Kidney (tissue), 14 donors: Measurements from ENCODE around the gene MCAM. TPM values are rescaled to one million over a fixed set of nuclear protein-coding genes. Genes with fewer than 3 reads are reported as not detected.
A peak's percentile ranks its signal among the peaks of the same experiment; 100 is the strongest.

Experiments
- DNase-seq, 5 donors: peaks; one replicate each; pipeline ENCODE4 v3.0.0-alpha.2; 2013 to 2020
- FAIRE-seq: peaks from 2 replicates; lab custom pipeline; 2012; peaks lifted over from hg19 to GRCh38; lab: Jason Lieb, UNC
- H3K27ac ChIP-seq, 2 donors: one replicate each; pipeline ENCODE4 v1.7.0; 2013; ENCODE audit warnings: low read depth in 2 of 2, low read length in 2 of 2, inconsistent platforms in 1 of 2
- H3K27me3 ChIP-seq: one replicate; pipeline ENCODE4 v1.7.1; 2013; ENCODE audit warnings: low read length, inconsistent platforms; ENCODE audit not compliant: control insufficient read depth, insufficient read depth
- H3K36me3 ChIP-seq, 3 donors: one replicate each; pipeline versions ENCODE4 v1.7.0 to v1.7.1; 2013; ENCODE audit warnings: low read length in 3 of 3, control low read depth in 1 of 3, inconsistent platforms in 1 of 3; ENCODE audit not compliant: insufficient read depth in 3 of 3, control insufficient read depth in 2 of 3
- H3K4me1 ChIP-seq, 3 donors: one replicate each; pipeline versions ENCODE4 v1.7.0 to v1.7.1; 2013; ENCODE audit warnings: low read length in 3 of 3, inconsistent platforms in 1 of 3, low read depth in 1 of 3; ENCODE audit not compliant: control insufficient read depth in 2 of 3, insufficient read depth in 2 of 3
- H3K4me3 ChIP-seq, 3 donors: one replicate each; pipeline versions ENCODE4 v1.7.0 to v1.8.1; 2013; ENCODE audit warnings: low read length in 3 of 3, control low read depth in 1 of 3, inconsistent platforms in 1 of 3
- H3K9ac ChIP-seq, 3 donors: one replicate each; pipeline versions ENCODE4 v1.7.0 to v1.7.1; 2013; ENCODE audit warnings: low read length in 3 of 3, control low read depth in 1 of 3, inconsistent platforms in 1 of 3
- H3K9me3 ChIP-seq, 3 donors: one replicate each; pipeline versions ENCODE4 v1.7.0 to v1.7.1; 2013; ENCODE audit warnings: low read length in 3 of 3, control low read depth in 1 of 3, inconsistent platforms in 1 of 3; ENCODE audit not compliant: control insufficient read depth in 2 of 3, insufficient read depth in 1 of 3
- intact Hi-C: fragments of 100-400 bp; cut with DNase I; formaldehyde crosslinking; loops from one replicate; pipeline ENCODE4 v1.11.1; 2022
- polyA plus RNA-seq: library from polyadenylated mRNA; stranded (reverse); fragments of 350-450 nt; fragmentation: Illumina TruSeq; extraction: RNeasy Lipid Tissue Mini Kit (QIAGEN cat#74804); gene quantifications from one replicate; pipeline ENCODE4 v1.2.3, GENCODE V29; 2014; ENCODE audit warnings: low read depth, low replicate concordance; ENCODE audit not compliant: insufficient read depth
- total RNA-seq: library from RNA; stranded (reverse); fragmentation: NEBNext Ultra II Directional; extraction: Animal tissue kit (Norgen Biotek cat#: 25700); gene quantifications from one replicate; pipeline ENCODE4 v1.2.1, GENCODE V29; 2021
- TF ChIP-seq, protein P1 (sequence below): IDR thresholded peaks from 3 replicates; pipeline ENCODE4 v1.5.1; 2012; ENCODE audit warnings: mild to moderate bottlenecking, moderate library complexity, borderline replicate concordance; ENCODE audit not compliant: insufficient read depth; ENCODE audit errors: extremely low read depth
- donor health status: control.
- donor health status: control.
- donor health status: control.
- donor health status: control.
- donor health status: control.
- donor health status: DM: yes; HTN: yes; CAD: no.
- donor health status: Normal renal cell carcinoma (clear cell type).

Gene MCAM
- total and polyA plus RNA-seq, 2 donors from 2014 or later, result 42.1 to 137 TPM

DNA sequence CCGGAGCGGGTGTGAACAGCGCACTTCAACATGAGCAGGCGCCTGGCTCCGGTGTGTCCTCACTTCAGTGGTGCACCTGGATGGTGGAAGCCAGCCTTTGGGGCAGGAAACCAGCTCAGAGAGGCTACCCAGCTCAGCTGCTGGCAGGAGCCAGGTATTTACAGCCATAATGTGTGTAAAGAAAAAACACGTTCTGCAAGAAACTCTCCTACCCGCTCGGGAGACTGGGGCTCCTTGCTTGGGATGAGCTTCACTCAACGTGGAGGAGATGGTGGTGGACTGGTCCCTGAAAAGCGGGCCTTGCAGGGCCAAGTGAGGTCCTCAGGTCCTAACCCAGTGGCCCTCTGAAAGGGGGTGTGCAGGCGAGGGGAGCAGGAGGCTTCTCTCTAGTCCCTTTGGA is 7.5 kb downstream of the MCAM start:
- no peak overlapping the region for H3K27ac ChIP-seq
- no peaks in the 10 kb centered on the region for H3K36me3 ChIP-seq
- H3K4me3 ChIP-seq, result no peak overlapping the region
- DNase-seq (no peak), FAIRE-seq (no peak)
- no peak overlapping the region for H3K9ac ChIP-seq
- TF ChIP-seq, protein P1, sequence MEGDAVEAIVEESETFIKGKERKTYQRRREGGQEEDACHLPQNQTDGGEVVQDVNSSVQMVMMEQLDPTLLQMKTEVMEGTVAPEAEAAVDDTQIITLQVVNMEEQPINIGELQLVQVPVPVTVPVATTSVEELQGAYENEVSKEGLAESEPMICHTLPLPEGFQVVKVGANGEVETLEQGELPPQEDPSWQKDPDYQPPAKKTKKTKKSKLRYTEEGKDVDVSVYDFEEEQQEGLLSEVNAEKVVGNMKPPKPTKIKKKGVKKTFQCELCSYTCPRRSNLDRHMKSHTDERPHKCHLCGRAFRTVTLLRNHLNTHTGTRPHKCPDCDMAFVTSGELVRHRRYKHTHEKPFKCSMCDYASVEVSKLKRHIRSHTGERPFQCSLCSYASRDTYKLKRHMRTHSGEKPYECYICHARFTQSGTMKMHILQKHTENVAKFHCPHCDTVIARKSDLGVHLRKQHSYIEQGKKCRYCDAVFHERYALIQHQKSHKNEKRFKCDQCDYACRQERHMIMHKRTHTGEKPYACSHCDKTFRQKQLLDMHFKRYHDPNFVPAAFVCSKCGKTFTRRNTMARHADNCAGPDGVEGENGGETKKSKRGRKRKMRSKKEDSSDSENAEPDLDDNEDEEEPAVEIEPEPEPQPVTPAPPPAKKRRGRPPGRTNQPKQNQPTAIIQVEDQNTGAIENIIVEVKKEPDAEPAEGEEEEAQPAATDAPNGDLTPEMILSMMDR, result no peak
- no peaks in the 10 kb centered on the region for H3K4me1 ChIP-seq
- intact Hi-C loops, result no loop called here
- no peaks in the 10 kb centered on the region for H3K9me3 ChIP-seq
- no peaks in the 10 kb centered on the region for H3K27me3 ChIP-seq

DNA sequence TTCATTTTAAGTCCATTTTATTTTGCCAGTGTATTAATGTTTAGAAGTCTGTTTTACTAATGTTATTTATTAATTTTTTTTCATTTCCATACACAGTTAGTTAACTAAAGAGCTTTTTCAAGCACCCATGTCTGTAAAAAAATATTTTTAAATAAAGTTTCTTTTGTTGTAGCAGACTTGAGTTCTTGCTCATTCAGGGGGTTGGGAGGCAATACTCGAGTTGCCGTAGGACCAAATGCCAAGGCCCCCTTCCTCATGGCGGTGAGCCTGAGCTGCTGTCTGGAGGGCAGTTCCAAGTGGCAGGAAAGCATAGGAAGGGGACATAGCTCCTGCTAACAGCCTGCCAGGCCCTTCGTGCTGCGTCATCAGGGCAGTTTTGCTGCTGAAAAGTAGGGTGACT is 9.0 kb downstream of the MCAM start:
- no peaks in the 10 kb centered on the region for H3K9me3 ChIP-seq
- DNase-seq (no peak), FAIRE-seq (no peak)
- no peak overlapping the region for H3K27ac ChIP-seq
- H3K36me3 ChIP-seq, result peaks cover 0 to 4% (median 3%) of the 10 kb centered on the region in 3 donors
- H3K4me1 ChIP-seq, result no peaks in the 10 kb centered on the region
- H3K4me3 ChIP-seq, result no peak overlapping the region
- no peaks in the 10 kb centered on the region for H3K27me3 ChIP-seq
- TF ChIP-seq, protein P1, result no peak
- no peak overlapping the region for H3K9ac ChIP-seq
- intact Hi-C loops, result no loop called here

DNA sequence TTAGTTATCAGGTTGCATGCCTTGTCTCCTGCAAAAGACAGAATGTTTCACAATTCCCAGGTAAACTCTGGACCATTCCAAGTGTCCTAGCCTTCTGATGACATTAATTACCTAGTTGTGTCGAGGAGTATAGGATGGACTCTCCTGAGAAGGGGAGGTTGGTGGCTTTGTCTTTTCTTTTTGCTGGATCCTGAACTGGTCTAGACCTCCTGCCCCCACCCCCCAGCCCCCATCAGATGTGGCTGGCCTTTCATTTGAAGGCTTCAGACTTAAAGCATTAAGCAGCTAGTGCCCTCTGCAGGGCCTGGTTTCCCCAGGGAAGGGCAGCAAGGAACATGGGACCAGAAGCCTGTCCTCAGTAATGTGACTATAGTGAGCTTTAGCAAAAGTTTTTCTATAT is 9.7 kb downstream of the MCAM start:
- H3K4me3 ChIP-seq, result no peak overlapping the region
- TF ChIP-seq, protein P1, result no peak
- H3K27ac ChIP-seq, result no peak overlapping the region
- DNase-seq (peak in 1 of 5 donors; percentile 24), FAIRE-seq (no peak)
- H3K9ac ChIP-seq, result no peak overlapping the region
- intact Hi-C loops, result no loop called here
- H3K36me3 ChIP-seq, result peaks cover 0 to 4% (median 3%) of the 10 kb centered on the region in 3 donors
- no peaks in the 10 kb centered on the region for H3K27me3 ChIP-seq
- no peaks in the 10 kb centered on the region for H3K9me3 ChIP-seq
- no peaks in the 10 kb centered on the region for H3K4me1 ChIP-seq

DNA sequence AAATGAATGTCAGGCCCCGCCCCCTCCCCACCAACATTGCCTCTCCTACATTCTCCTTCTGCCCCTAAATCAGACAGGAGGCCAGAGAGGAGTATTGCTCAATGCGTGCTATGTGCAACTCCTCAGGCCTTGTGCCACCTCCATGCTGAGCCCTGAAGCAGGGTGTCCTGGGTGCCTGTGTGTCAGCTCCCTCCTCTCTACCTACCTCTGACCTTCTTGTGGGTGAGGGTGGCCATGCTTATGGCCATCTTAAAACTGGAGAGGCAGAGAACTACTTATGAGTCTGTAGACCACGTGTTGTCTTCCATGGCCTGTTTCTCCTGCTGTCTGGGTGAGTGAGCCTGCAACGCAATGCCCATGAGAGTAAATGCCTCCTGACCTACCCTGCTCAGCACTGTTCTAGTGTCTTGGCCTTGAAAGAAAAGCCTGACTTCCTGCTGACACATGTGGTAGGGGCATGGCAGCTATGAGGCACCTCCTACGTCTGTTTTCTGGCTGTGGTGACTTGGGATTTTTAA is 10.5 kb downstream of the MCAM start:
- TF ChIP-seq, protein P1, result no peak
- Histone ChIP-seq H3K9ac (no peak overlapping the region), H3K27ac (no peak overlapping the region), H3K36me3 (peaks cover 1 to 5% (median 4%) of the 10 kb centered on the region in 3 donors), H3K4me3 (no peak overlapping the region), H3K27me3 (no peaks in the 10 kb centered on the region), H3K9me3 (no peaks in the 10 kb centered on the region), H3K4me1 (no peaks in the 10 kb centered on the region)
- intact Hi-C loops, result no loop called here
- DNase-seq, result no peak
- FAIRE-seq, result no peak
